Liver (tissue), 3 donors: ENCODE measurements around the gene TMEM242.

Experiments used
- EGR1 ChIP-seq, 2 donors: IDR thresholded peaks; 2 replicates each; pipeline ENCODE4 v1.6.1; 2016 to 2018; ENCODE audit warnings: antibody characterized with exemption in 2 of 2, low read depth in 2 of 2
- FOXA1 ChIP-seq: IDR thresholded peaks from 2 replicates; pipeline ENCODE4 v1.6.1; 2016; ENCODE audit warnings: antibody characterized with exemption
- HNF4G ChIP-seq: IDR thresholded peaks from 2 replicates; pipeline ENCODE4 v1.6.1; 2016; ENCODE audit warnings: antibody characterized with exemption
- NR2F2 ChIP-seq: IDR thresholded peaks from 2 replicates; pipeline ENCODE4 v1.6.1; 2016; ENCODE audit warnings: antibody characterized with exemption
- RAD21 ChIP-seq, 2 donors: IDR thresholded peaks; 2 replicates each; pipeline ENCODE4 v1.6.1; 2016; ENCODE audit warnings: antibody characterized with exemption in 2 of 2, mild to moderate bottlenecking in 2 of 2
- RXRA ChIP-seq, 2 donors: IDR thresholded peaks; 2 replicates each; pipeline ENCODE4 v1.6.1; 2017 to 2018; ENCODE audit warnings: antibody characterized with exemption in 2 of 2, mild to moderate bottlenecking in 1 of 2
- SP1 ChIP-seq: IDR thresholded peaks from 2 replicates; pipeline ENCODE4 v1.6.1; 2018; ENCODE audit warnings: antibody characterized with exemption, mild to moderate bottlenecking
- TAF1 ChIP-seq: conservative IDR thresholded peaks from 2 replicates; pipeline ENCODE4 v1.6.1; 2016; ENCODE audit warnings: antibody characterized with exemption, mild to moderate bottlenecking
- YY1 ChIP-seq: IDR thresholded peaks from 2 replicates; pipeline ENCODE4 v1.6.1; 2016; ENCODE audit warnings: antibody characterized with exemption, mild to moderate bottlenecking
- TF ChIP-seq, protein P1 (sequence below): fragments of 150-350 bp; IDR thresholded peaks from 2 replicates; pipeline ENCODE4 v1.5.1; 2017; ENCODE audit warnings: improper control_type of control experiment, low read depth, low read length; ENCODE audit not compliant: missing input control
- TF ChIP-seq, protein P2 (sequence below): IDR thresholded peaks from 2 replicates; pipeline ENCODE4 v1.6.1; 2016; ENCODE audit warnings: antibody characterized with exemption
- TF ChIP-seq, protein P3 (sequence below): IDR thresholded peaks from 2 replicates; pipeline ENCODE4 v1.6.1; 2016; ENCODE audit warnings: antibody characterized with exemption, mild to moderate bottlenecking
- TF ChIP-seq, protein P4 (sequence below): IDR thresholded peaks from 2 replicates; pipeline ENCODE4 v1.6.1; 2016; ENCODE audit warnings: antibody characterized with exemption
- donor health status: healthy.
- donor health status: healthy.

DNA sequence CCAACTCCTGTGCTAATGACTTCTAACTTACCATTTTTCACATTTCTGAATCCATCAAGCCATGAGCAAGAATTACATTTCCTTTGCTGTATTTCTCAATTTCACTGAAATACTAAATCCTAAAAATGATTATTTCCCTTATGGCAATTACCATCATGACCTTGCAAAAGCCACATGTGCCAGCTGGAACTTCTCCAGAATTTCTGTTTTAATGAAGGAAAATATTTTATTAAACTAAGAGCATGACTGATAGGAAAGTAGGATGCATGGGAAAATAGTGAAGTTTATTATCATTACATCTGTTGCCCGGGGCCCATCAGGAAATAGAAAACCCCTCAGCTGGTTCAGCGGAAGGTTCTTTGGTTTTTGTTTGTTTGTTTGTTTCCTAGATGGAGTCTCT lies 14.4 kb upstream of the TMEM242 start:
- TF ChIP-seq, protein P1, sequence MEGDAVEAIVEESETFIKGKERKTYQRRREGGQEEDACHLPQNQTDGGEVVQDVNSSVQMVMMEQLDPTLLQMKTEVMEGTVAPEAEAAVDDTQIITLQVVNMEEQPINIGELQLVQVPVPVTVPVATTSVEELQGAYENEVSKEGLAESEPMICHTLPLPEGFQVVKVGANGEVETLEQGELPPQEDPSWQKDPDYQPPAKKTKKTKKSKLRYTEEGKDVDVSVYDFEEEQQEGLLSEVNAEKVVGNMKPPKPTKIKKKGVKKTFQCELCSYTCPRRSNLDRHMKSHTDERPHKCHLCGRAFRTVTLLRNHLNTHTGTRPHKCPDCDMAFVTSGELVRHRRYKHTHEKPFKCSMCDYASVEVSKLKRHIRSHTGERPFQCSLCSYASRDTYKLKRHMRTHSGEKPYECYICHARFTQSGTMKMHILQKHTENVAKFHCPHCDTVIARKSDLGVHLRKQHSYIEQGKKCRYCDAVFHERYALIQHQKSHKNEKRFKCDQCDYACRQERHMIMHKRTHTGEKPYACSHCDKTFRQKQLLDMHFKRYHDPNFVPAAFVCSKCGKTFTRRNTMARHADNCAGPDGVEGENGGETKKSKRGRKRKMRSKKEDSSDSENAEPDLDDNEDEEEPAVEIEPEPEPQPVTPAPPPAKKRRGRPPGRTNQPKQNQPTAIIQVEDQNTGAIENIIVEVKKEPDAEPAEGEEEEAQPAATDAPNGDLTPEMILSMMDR = no peak
- TF ChIP-seq FOXA1 (no peak), TAF1 (no peak), RAD21 (IDR thresholded peaks at IDR 0.05) (no peak), SP1 (no peak), EGR1 (IDR thresholded peaks at IDR 0.05; ENCODE audit: low read depth in 2 of 2) (no peak), HNF4G (no peak), YY1 (no peak), NR2F2 (no peak), RXRA (IDR thresholded peaks at IDR 0.05) (no peak)
- TF ChIP-seq, protein P2, sequence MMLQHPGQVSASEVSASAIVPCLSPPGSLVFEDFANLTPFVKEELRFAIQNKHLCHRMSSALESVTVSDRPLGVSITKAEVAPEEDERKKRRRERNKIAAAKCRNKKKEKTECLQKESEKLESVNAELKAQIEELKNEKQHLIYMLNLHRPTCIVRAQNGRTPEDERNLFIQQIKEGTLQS = no peak
- TF ChIP-seq, protein P3, sequence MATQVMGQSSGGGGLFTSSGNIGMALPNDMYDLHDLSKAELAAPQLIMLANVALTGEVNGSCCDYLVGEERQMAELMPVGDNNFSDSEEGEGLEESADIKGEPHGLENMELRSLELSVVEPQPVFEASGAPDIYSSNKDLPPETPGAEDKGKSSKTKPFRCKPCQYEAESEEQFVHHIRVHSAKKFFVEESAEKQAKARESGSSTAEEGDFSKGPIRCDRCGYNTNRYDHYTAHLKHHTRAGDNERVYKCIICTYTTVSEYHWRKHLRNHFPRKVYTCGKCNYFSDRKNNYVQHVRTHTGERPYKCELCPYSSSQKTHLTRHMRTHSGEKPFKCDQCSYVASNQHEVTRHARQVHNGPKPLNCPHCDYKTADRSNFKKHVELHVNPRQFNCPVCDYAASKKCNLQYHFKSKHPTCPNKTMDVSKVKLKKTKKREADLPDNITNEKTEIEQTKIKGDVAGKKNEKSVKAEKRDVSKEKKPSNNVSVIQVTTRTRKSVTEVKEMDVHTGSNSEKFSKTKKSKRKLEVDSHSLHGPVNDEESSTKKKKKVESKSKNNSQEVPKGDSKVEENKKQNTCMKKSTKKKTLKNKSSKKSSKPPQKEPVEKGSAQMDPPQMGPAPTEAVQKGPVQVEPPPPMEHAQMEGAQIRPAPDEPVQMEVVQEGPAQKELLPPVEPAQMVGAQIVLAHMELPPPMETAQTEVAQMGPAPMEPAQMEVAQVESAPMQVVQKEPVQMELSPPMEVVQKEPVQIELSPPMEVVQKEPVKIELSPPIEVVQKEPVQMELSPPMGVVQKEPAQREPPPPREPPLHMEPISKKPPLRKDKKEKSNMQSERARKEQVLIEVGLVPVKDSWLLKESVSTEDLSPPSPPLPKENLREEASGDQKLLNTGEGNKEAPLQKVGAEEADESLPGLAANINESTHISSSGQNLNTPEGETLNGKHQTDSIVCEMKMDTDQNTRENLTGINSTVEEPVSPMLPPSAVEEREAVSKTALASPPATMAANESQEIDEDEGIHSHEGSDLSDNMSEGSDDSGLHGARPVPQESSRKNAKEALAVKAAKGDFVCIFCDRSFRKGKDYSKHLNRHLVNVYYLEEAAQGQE = no peak
- TF ChIP-seq, protein P4, sequence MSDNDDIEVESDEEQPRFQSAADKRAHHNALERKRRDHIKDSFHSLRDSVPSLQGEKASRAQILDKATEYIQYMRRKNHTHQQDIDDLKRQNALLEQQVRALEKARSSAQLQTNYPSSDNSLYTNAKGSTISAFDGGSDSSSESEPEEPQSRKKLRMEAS = no peak
